DMS 273 treated with DMSO at 0.1 percent for 48 hours (cell line): Measurements from ENCODE around the gene ZNF385B.

Experiments used
- DNase-seq: peaks from one replicate; lab custom pipeline; 2025; lab: John Stamatoyannopoulos, UW

ZNF385B gene

DNA sequence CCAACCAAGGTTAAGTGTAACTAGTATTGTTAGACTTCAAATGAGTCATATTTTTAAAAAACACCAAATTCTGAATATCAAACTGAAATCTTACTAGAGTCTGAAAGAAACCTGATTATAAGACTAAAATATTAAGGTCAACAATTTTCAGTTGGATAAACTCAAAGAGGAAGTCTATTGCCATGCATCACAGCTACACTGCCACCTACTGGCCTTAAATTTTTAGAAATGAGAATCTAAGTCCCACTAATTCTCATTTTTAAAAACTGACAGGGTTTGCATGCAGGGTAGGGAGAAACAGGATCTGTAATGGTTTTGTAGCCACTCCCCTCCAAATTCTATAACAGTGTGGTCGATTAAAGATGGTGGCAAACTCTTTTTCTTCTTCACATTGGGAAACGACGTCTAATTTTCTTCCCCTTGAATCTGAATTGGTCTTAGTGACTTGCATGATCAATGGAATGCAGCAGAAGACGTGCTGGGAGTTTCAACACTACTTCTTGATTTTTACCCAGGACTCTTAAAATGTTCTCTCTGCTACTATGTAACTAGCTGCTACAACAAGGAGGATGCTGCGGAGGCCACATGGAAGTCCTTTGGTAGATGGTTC is 420.7 kb downstream of the ZNF385B start:
- DNase-seq, result no peak

DNA sequence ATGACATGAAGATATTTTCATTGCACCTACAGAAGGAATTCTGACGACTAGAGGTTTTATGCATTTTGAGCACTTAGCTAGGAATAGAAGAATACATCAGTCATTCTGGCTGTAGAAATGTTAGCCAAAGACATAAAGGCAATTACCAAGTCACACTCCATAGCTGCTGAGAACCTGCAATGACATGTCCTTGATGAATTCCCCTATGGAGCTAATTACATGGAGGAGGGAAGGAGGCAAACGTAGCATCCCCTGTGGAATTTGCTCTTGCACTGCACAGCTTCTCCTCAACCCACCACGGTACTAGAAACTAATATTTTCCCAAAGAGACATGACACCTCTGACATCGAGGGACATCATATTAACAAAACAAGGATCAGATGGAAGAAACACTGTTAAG is 422.8 kb downstream of the ZNF385B start:
- DNase-seq, result no peak

DNA sequence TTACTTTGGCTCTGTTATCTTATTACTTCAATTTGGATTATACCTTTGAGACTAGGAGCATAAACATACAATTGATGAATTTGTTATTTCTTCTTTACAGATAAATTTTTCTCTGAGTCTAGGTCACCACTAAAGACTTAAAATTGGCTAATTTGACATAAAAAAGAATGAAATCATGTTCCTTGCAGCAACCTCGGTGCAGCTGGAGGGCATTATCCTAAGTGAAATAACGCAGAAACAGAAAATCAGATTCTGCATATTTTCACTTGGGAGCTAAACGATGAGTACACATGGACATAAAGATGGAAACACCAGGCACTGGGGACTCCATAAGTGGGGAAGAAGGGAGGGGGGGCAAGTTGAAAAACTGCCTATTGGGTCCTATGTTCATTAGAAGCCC is 424.0 kb downstream of the ZNF385B start:
- DNase-seq, result no peak

DNA sequence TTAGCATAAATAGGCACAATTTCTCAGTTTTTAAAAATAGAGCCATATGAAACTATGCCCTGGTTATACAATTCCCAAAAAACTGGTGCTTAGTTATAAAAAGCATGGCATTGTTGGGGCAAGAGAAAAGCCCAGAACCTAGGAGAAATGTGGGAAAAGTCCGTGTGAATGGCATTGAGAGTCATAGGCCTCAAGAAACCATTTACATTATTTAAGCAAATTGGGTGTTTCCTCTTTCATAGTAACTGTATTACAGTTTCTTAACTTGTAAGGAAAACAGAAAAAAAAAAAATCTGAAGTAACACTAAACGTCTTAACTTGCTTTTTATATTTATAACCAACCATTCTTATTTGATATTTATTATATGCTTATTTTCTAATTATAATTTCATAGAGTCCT is 425.8 kb downstream of the ZNF385B start:
- no peak for DNase-seq

DNA sequence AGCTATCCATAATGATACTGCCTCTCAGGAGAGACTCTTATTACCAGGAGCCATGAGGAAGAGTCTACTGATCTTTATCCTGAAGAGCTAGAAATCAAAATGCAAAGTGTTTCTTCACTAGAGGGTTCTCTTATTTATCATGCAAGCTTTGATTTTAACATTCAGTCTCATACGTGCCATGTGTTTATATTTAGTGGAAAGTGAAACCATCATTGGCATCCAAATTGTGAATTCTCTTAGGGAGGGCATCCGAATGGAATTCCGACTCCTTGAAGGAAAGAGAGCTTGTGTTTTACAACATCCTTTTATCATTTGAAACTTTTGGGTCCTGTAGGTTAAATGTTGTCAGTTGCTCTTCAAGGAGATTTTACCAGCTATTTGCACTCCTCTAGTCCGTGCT is 426.4 kb downstream of the ZNF385B start:
- DNase-seq, result no peak

DNA sequence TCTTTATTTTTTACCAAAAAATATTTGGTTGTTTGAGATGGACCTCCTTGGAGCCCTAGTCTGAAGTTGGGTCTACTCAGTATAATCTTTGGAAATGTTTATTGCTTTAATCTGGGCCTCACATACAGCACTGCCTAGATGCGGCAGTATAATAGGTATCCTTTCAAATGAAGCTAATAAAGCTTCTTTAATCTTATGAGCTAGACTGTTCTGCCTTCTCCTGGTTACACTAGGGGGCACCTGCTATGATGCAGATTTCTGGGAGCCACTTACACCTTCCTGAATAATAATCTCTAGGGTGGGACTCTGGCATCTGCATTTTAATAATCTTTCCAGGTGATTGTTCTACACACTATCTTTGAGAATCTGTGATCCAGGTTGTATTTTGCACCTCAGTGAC is 427.1 kb downstream of the ZNF385B start:
- DNase-seq, result no peak

DNA sequence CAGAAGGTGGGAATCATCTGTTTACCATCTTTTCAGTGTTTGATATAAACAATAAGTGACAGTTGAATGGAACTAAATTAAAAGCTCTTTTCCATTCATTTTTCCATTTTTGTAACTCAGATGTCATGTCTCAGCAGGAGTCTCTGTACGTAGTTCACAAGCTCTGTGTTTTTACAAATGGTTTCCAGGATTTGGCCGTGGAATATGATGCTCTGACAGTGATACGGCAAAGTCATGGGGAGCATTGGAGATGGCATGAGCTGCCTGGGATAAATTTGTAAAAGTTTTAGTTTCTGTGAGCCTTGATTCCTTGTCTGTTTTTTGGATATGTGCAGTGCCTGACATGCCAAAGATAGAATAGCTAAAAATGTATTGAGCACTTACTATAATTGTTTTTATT is 428.7 kb downstream of the ZNF385B start:
- no peak for DNase-seq

DNA sequence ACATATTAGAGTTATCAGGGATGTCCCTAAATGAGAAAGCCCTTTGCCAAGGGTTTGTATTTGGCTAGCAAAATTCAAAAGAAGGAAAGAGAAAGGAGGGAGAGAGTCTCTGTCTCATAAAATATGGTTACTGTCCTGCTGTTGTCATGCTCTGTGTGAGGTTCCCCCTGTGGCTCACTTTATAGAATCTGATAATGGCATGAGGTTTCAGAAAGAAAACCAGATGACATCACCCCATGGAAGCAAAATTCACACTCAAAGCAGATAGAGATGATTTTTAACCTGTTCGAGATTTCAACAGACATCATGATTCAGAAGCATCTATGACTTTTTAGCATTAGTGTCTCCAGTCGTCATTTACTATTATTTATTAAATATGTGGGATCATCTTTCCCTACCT is 431.8 kb downstream of the ZNF385B start:
- no peak for DNase-seq

DNA sequence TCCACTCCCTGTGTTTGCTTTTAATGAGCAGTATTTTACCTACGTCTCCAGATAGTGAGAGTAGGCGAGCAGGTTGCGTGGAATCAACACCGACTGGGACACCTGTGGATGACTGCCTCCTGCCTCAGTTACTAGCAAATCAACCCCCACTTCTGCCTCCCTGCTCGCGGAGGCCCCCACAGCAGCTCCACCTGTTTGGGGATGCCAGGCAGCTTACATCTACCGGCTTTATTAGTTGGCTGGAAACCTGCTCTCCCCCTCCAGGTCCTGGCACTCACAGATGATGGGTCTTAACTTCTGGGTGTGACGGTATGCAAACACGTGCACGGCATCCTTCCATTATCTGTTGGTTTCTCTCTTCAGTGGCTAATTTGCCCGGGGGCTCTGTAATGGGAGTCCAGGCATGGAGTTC is 432.3 kb downstream of the ZNF385B start:
- no peak for DNase-seq

DNA sequence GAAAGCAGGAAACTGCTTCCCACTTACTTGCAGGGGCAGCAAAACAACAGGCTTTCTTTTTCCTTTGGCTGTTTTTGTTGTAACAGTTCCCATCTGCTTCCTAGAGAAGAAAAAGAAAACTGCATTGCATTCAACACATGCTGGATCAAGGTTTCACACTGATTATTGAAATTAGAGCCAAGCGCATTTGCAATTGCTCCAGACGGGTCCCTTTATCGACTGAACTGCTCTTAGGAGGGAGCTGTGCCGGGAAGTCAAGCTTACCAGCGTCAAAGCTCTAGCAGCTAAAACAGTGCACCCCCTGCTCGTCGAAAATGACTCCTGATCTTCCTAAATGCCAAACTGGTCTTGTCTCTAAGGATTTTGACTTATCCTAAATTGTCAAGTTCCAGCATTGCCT is 432.8 kb downstream of the ZNF385B start:
- no peak for DNase-seq

DNA sequence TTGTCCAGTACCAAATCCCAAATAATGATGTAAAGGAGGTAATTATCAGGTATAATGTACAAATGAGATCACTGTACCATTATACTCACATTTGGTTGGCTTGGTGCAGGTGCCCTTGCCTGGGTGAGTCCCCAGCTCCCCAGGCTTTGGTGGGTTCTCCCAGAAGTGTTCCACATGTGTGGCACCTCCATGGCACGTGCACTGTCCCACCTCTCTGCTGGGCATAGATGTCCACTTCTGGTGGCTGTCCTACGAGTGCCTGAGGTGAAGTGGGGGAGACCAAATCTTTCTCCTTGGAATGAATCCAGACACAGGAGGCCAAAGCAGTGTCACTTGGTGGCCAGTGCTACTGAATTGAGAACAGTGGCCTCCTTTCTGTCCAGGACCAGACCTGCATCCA is 434.3 kb downstream of the ZNF385B start:
- no peak for DNase-seq

DNA sequence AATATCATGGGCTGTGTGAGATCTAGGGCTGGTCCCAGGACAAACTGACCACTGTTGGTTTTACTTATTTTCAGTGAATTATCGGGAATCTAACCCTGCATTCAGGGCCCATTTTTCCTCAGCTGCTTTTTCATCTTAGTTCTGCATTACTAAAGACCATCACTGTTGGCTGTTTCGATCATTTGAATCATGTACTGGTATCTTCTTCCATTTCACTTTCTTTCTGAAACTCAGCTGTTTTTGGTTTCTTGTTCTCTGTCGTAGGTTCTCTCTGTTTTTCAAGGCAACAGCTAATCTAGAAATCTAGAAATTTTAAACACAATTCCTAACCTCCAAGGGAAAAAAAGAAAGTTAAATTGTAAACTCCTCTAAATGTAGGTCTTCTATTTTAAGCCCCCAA is 436.8 kb downstream of the ZNF385B start:
- DNase-seq, result no peak

DNA sequence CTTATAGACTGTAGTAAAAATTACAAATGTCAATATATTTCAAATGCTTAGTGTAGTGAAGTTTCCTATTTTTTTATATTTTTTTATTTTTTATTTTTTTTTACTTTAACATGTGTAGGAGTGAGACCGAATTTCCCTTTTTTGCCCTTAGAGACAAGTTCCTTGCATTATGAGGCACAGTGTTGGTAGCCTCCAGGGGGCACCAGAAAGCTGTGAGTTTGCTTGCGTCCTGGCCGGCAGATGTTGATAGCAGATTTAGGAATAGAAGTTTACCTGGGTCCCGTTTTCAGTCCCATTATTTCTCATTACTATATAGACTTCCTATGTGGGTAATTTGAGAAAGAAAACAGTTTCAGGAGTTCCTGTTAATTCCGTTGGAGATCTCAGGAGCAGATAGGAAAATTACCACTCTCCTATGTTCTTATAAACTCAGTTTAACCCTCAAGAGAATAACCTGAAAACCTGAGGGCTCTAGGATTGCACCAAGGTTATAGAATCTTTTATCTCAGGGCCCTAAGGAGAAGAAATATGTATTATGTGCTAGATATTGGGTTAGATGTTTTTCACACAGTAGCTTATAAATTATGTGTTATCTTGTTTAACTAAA is 439.3 kb downstream of the ZNF385B start:
- DNase-seq, result peak; percentile 39

DNA sequence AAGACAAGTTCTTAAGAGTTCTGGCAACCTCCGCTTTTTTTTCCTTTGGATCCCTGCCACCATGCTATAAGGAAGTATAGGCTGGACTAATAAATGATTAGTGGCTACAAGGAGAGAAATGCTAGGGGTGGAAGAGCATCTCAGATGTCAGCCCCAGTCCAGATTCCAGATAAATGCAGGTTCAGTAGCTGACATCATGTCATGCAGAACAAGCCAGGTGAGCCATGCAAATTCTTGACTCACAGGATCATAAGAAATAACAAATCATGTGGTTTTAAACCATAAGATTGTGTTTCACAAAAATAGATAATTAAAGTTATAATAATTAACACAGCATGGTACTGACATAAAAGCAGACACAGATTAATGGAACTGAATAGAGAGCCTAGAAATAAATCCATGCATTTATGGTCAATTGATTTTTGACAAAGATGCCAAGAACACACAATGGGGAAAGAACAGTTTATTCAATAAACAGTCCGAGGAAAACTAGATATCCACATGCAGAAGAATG is 443.9 kb downstream of the ZNF385B start:
- DNase-seq, result no peak

DNA sequence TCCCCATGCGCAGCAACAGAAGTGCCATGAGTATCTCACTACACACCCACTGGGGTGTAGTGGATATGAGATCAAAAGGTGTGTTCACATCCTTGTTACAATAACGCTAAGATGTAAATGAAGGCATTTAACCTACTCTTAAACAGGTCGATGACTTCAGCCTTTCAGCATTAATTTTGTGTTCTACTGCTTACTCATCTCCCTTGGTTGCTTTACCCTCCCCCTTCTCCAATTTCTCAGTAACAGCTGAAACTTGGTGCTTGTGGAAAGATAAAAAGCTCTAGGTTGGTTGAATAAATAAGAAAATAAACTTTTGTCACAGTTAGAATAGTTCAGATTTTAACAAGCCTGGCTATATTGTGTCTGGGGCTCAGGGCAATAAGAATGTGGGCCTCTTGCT is 449.3 kb downstream of the ZNF385B start:
- DNase-seq, result no peak

DNA sequence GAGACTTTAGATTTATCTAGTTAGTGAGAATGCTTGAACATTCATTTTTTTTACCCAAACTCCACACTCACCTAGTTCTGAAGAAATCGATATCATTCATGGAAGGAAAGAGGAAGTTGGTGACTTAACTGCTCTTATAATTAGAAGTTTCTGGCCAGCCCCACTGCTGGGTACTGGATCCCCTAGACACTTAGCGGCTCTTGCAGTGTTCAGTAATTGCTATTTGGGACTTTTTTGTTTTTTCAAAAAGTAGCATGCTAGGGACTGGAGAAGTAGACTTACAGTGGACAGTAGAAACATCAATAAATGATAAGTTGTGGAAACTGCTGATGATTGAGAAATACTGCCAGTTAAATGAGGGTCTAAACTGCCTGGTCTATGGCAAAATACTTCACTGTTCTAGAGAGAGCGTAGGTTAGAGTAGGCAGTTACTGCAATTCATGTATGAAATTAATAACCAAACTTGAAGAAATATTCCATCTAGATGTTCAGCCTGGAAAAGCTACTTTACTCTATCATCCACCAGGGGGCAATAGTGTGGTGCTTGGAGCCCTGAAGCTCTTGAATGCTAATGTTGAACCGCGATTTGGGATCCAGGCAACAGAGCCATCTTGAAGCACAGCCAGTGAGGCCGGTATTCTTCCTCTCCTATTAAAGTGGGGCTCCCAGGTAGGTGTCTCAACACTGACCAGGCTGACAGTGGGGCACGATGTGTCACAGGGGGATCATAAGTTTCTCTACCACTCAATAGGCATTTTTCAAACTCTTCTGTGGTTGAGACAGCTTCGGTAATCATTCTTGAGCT is 450.7 kb downstream of the ZNF385B start:
- DNase-seq, result no peak

DNA sequence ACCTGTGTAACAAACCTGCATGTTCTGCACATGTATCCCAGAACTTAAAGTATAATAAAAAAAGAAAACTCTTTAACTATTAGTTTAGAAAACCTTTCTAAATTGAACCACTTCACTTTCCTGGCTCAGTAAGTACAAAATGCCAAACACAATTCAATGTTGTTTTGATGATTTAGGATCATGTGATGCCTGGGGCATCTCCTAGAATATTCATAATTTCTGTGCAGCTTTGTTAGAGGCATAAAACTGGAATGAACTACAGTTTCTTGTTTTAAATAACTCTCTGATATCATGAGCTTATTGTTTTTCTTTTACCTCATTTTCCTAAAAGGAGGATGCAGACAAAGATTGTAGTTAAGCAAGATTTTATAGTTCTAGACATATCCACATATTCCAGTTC is 457.8 kb downstream of the ZNF385B start:
- DNase-seq, result no peak

DNA sequence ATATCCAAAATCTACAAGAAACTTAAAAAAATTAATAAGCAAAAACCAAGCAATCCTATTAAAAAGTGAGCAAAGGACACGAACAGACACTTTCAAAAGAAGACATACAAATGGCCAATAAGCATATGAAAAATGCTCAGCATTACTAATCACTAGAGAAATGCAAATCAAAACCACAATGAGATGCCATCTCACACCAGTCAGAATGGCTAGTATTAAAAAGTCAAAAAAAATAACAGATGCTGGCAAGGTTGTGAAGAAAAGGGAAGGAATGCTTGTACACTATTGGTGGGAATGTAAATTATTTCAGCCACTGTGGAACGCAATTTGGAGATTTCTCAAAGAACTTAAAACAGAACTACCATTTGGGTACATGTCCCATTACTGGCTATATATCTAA is 467.9 kb downstream of the ZNF385B start:
- DNase-seq, result no peak
